MCF 10A (cell line): ENCODE results near the gene SEMA3E. TPM values are rescaled to one million over a fixed set of nuclear protein-coding genes. Genes with fewer than 3 reads are reported as not detected.
A peak's percentile ranks its signal among the peaks of the same experiment; 100 is the strongest.

Source experiments
- BruUV-seq: library from RNA; stranded (reverse); fragments of 400-500 nt; replicated peaks from 2 replicates; lab custom pipeline; 2021; lab: Mats Ljungman, UMichigan
- CTCF ChIA-PET: fragments of 300-600 bp; sonication (Branson Sonifier 250); formaldehyde crosslinking; extraction: SDS; loops from one replicate; lab custom pipeline; 2021; ENCODE audit warnings: antibody characterized with exemption, inconsistent platforms; lab: Yijun Ruan, JAX
- POLR2A ChIA-PET: fragments of 300-600, 350-650 bp; sonication (Branson Sonifier 250); formaldehyde crosslinking; extraction: SDS; loops from one replicate; lab custom pipeline; 2020; ENCODE audit warnings: antibody characterized with exemption, inconsistent platforms; lab: Yijun Ruan, JAX
- DNase-seq: peaks from one replicate; pipeline ENCODE4 v3.0.0-alpha.2; 2018; ENCODE audit not compliant: unreplicated experiment
- H3K27ac Mint-ChIP-seq: one replicate; pipeline ENCODE4 v1.8.0; 2022; ENCODE audit warnings: mild to moderate bottlenecking, low read depth, mixed read lengths; ENCODE audit not compliant: unreplicated experiment
- H3K27me3 Mint-ChIP-seq: one replicate; pipeline ENCODE4 v1.8.0; 2022; ENCODE audit warnings: mixed read lengths; ENCODE audit not compliant: insufficient read depth, unreplicated experiment
- H3K36me3 Mint-ChIP-seq: one replicate; pipeline ENCODE4 v1.8.0; 2022; ENCODE audit warnings: mild to moderate bottlenecking, moderate library complexity, mixed read lengths; ENCODE audit not compliant: insufficient read depth, unreplicated experiment
- H3K4me1 Mint-ChIP-seq: one replicate; pipeline ENCODE4 v1.8.0; 2022; ENCODE audit warnings: mixed read lengths; ENCODE audit not compliant: insufficient read depth, unreplicated experiment
- H3K4me3 Mint-ChIP-seq: one replicate; pipeline ENCODE4 v1.8.0; 2022; ENCODE audit warnings: mild to moderate bottlenecking, moderate library complexity, mixed read lengths; ENCODE audit not compliant: unreplicated experiment
- H3K9me3 Mint-ChIP-seq: one replicate; pipeline ENCODE4 v1.8.0; 2022; ENCODE audit warnings: mixed read lengths; ENCODE audit not compliant: unreplicated experiment
- CTCF ChIP-seq: fragments of 200-600 bp; IDR thresholded peaks from one replicate; pipeline ENCODE4 v1.8.0; 2022; ENCODE audit warnings: antibody characterized with exemption, mild to moderate bottlenecking; ENCODE audit not compliant: unreplicated experiment
- intact Hi-C: fragments of 100-400 bp; cut with micrococcal nuclease; formaldehyde crosslinking; loops from 2 replicates; pipeline ENCODE4 v1.14.1; 2022
- total RNA-seq: library from RNA; stranded (reverse); gene quantifications from 2 replicates; pipeline ENCODE4 v1.2.3, GENCODE V29; 2022

SEMA3E gene
- total RNA-seq, 1 experiment from 2014 or later = 0.51 TPM

DNA sequence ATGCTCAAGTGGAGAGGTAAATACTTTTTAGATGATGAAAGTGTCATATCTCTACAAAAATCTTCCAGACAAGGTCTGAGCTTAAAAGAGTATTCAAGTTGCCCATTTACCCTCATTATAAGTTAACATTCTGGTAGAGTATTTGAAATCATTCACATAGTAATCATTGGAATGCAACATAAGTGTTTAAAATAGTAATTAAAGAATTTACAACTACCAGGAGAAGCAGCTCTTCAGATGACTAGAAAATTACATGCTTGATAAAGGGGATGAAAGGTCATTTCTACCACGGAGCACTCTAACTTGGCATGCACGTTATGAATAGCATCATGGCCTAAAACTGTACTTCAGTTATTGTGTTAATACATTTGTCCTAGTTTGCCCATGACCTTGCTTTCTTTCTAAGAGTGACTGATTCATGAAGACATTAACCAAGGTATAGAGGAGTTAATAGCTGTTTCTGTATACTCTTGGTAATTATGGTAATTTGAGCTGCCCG is 120.0 kb downstream of the SEMA3E start:
- intact Hi-C loops = no loop called here
- DNase-seq = no peak
- H3K4me3 Mint-ChIP-seq = no peak overlapping the region
- peaks cover 18% of the 10 kb centered on the region for H3K4me1 Mint-ChIP-seq
- H3K36me3 Mint-ChIP-seq = no peaks in the 10 kb centered on the region
- no peak for TF ChIP-seq CTCF
- no peaks in the 10 kb centered on the region for H3K27me3 Mint-ChIP-seq
- CTCF ChIA-PET = interaction anchor here (0.6 to 1.2 kb wide), 2 partner anchors 17 to 1502 kb away, joined by 3 read pairs; no protein-coding TSS in a partner anchor
- no peak overlapping the region for H3K27ac Mint-ChIP-seq
- no peaks in the 10 kb centered on the region for H3K9me3 Mint-ChIP-seq
- no TSS peak for BruUV-seq
- POLR2A ChIA-PET = interaction anchor here (0.6 to 0.9 kb wide), 2 partner anchors 38 to 293 kb away, joined by 3 read pairs; no protein-coding TSS in a partner anchor

DNA sequence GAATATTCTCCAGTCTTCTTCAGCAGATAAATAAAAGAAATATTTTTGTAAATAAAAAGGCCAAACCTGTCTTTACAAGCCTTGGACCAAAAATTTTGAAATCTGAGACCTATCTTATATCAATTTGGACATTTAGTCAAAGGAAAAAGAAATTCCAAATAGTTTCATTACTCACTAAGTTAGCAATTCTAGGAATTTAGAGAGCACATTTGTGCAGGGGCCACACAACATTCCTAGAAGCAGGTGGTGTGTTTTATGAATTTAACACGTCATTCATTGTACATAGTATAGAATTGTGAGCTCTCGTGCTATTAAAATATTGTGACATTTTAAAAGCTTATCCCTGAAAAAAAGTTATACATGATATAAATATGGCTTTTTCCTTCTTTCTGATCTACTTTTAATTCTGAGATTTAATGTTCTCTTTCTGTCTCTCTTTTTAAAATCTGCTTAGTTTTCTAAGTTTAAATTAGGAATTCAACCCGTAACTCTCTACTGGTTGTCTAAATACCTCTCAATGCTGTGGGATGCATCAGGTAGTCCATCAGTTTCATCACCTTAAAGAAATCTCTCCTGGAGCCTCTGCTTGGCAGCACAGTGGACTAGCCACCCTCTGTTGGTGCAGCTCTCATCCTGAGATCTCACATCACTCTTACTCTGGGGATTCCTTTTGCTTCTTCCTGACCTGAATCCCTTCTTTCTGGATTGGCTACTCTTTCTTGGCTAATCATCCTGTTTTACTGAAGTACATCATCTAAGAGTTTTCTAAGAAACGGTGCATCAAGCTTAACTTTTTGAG is 124.5 kb downstream of the SEMA3E start:
- TF ChIP-seq CTCF = no peak
- H3K36me3 Mint-ChIP-seq = no peaks in the 10 kb centered on the region
- H3K9me3 Mint-ChIP-seq = no peaks in the 10 kb centered on the region
- CTCF ChIA-PET = interaction anchor here (1.0 to 1.3 kb wide), 2 partner anchors 14 to 111 kb away, joined by 3 read pairs; no protein-coding TSS in a partner anchor
- H3K4me1 Mint-ChIP-seq = peaks cover 23% of the 10 kb centered on the region
- no peak overlapping the region for H3K27ac Mint-ChIP-seq
- BruUV-seq = no TSS peak
- H3K27me3 Mint-ChIP-seq = no peaks in the 10 kb centered on the region
- POLR2A ChIA-PET = interaction anchor here (2.0 kb wide), 1 partner anchor 38 kb away, joined by 7 read pairs; no protein-coding TSS in a partner anchor
- intact Hi-C loops = no loop called here
- peak overlapping the region; percentile 1 for H3K4me3 Mint-ChIP-seq
- DNase-seq = no peak

DNA sequence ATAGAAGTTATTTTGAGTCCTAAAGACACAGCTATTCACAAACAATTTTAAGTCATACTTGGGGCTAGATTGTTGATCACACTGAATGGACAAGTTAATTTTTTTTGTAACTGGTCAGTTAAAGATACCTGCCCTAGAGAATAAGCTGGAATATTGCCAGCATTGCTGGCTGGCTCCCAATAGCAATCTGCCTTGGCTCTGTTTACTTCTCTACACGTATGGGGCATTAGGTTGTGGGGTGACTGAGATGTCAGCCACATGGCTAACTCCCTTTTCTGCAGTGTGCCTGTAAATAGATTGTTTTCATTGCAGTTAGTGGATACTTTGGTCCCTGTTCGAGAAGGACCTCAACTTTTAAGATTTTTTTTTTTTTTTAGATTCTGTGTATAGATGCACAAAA is 128.2 kb downstream of the SEMA3E start:
- POLR2A ChIA-PET = interaction anchor here (0.7 kb wide), 1 partner anchor 52 kb away, joined by 4 read pairs; no protein-coding TSS in a partner anchor
- Mint-ChIP-seq H3K36me3 (no peaks in the 10 kb centered on the region), H3K27ac (no peak overlapping the region), H3K4me1 (peaks cover 23% of the 10 kb centered on the region), H3K27me3 (no peaks in the 10 kb centered on the region), H3K9me3 (no peaks in the 10 kb centered on the region), H3K4me3 (no peak overlapping the region)
- intact Hi-C loops = no loop called here
- BruUV-seq = no TSS peak
- CTCF ChIA-PET = interaction anchor here (0.6 kb wide), 2 partner anchors 92 to 244 kb away, joined by 3 to 4 read pairs; no protein-coding TSS in a partner anchor
- no peak for TF ChIP-seq CTCF
- no peak for DNase-seq

DNA sequence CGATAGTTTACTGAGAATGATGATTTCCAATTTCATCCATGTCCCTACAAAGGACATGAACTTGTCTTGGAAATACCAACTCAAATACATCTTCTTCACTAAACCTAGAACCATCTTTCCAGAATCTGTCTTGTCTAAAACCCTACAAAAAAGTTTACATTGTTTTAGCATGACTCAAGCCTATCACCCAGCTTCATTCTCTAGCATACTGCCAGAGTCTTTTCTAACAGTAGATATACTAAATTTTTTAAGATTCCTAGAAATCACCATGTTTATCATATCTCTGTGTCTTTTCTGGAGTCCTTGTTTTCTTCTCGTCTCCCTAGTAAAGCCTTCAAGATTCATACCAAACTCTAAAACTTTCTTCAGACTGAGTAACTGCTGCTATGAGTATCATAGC is 129.7 kb downstream of the SEMA3E start:
- BruUV-seq = no TSS peak

More for the DNA sequence above, 129.7 kb downstream of the SEMA3E start:
- no peak for DNase-seq
- Mint-ChIP-seq H3K27ac (no peak overlapping the region), H3K4me3 (no peak overlapping the region), H3K9me3 (no peaks in the 10 kb centered on the region), H3K27me3 (no peaks in the 10 kb centered on the region), H3K4me1 (peaks cover 9% of the 10 kb centered on the region), H3K36me3 (no peaks in the 10 kb centered on the region)
- ChIA-PET CTCF (interaction anchor here (0.6 kb wide), 1 partner anchor 186 kb away, joined by 3 read pairs; no protein-coding TSS in a partner anchor), POLR2A (no interaction called here)
- no peak for TF ChIP-seq CTCF
- intact Hi-C loops = no loop called here
